K562 (cell line): Measurements from ENCODE around the gene MYG1. TPM values are rescaled to one million over a fixed set of nuclear protein-coding genes. Genes with fewer than 3 reads are reported as not detected.

Experiments used
- CHD7 ChIP-seq: fragments of 200-600 bp; sonication (generic); IDR thresholded peaks from one replicate; pipeline ENCODE4 v1.6.1; 2012; ENCODE audit warnings: mild to moderate bottlenecking, low read depth, low read length, inconsistent platforms
- HNRNPK ChIP-seq: fragments of 200-400 bp; formaldehyde crosslinking; IDR thresholded peaks from one replicate; pipeline ENCODE4 v1.6.1; 2018; ENCODE audit warnings: mild to moderate bottlenecking, low read depth, low read length; ENCODE audit not compliant: poor library complexity, severe bottlenecking
- polyA plus RNA-seq, 8 experiments: library from polyadenylated mRNA; depleted of rRNA in 4 of 8; stranded (reverse) in 5 of 8; unstranded in 3 of 8; fragments of >200 nt; fragmentation: Nextera tagmentation in 2 of 8; fragmentation: Illumina TruSeq in 1 of 8; extraction: Ambion mirVana in 2 of 8; extraction: Trizol in 1 of 8; gene quantifications; 2 replicates each; pipeline versions ENCODE4 v1.2.1 to v1.2.3, GENCODE V29; 2011 to 2014; ENCODE audit warnings: inconsistent platforms in 1 of 8, missing spikeins in 1 of 8
- total RNA-seq, 7 experiments: library from RNA; depleted of rRNA in 6 of 7; stranded (reverse); fragments of >200 nt in 6 of 7; fragmentation: Illumina TruSeq in 2 of 7; extraction: Trizol in 2 of 7; gene quantifications; 2 replicates each; pipeline versions ENCODE4 v1.2.1 to v1.2.3, GENCODE V29; 2011 to 2021; ENCODE audit warnings: low replicate concordance in 1 of 7

MYG1 gene
- total and polyA plus RNA-seq, 9 of the 15 experiments (the other 6 are each of a cell fraction or from before 2014, with no cell fraction given): 0.45 to 5.6 (median 2.1) TPM

- TF ChIP-seq CHD7 (no peak), HNRNPK (no peak)
Measured at GRCh38 chr12:53338916-53339315, 39.4 kb downstream of the MYG1 start (continued).
